SU-DHL-6 (cell line): ENCODE data around the gene CCSER2.
"Not testable (repeated sequence)": the region's sequence is repeated elsewhere in the genome, so short reads cannot be mapped to it uniquely, and the experiment has no call there.

Source experiments
- H2AFZ ChIP-seq: fragments of 200-600 bp; sonication (generic); 2 replicates; pipeline ENCODE4 v1.6.1; 2014; ENCODE audit warnings: low read depth, mild to moderate bottlenecking, moderate library complexity, mixed read lengths, antibody characterized with exemption, low read length; ENCODE audit not compliant: severe bottlenecking
- H3F3A ChIP-seq: fragments of 200-600 bp; shearing (Covaris generic); 2 replicates; pipeline ENCODE4 v1.6.0; 2016; ENCODE audit warnings: antibody characterized with exemption, mild to moderate bottlenecking; ENCODE audit not compliant: insufficient read depth
- H3K27ac ChIP-seq: fragments of 200-600 bp; sonication (generic); 2 replicates; pipeline ENCODE4 v1.5.1; 2016; ENCODE audit warnings: low read depth, mild to moderate bottlenecking, low read length, moderate library complexity, mixed read lengths
- H3K27me3 ChIP-seq: fragments of 200-600 bp; sonication (generic), shearing (Covaris generic); 2 replicates; pipeline ENCODE4 v1.6.0; 2014; ENCODE audit warnings: mild to moderate bottlenecking, low read length
- H3K36me3 ChIP-seq: fragments of 200-600 bp; sonication (generic); 2 replicates; pipeline ENCODE4 v1.6.1; 2014; ENCODE audit warnings: mild to moderate bottlenecking, low read length, mixed read lengths
- H3K4me2 ChIP-seq: fragments of 300-600, 200-600 bp; shearing (Covaris generic), sonication (generic); 2 replicates; pipeline ENCODE4 v1.6.0; 2014; ENCODE audit warnings: low read length, low read depth, mild to moderate bottlenecking; ENCODE audit not compliant: poor library complexity, severe bottlenecking
- H3K4me3 ChIP-seq: fragments of 200-600 bp; sonication (generic); 2 replicates; pipeline ENCODE4 v1.5.1; 2014; ENCODE audit warnings: antibody characterized with exemption, low read length, mild to moderate bottlenecking, mixed read lengths; ENCODE audit not compliant: insufficient read depth, poor library complexity, severe bottlenecking
- H3K79me2 ChIP-seq: fragments of 200-600 bp; sonication (generic); 2 replicates; pipeline ENCODE4 v1.6.1; 2014; ENCODE audit warnings: mild to moderate bottlenecking, low read length, moderate library complexity; ENCODE audit not compliant: insufficient read depth
- H3K9ac ChIP-seq: fragments of 200-600 bp; sonication (generic); 2 replicates; pipeline ENCODE4 v1.7.0; 2014; ENCODE audit warnings: mild to moderate bottlenecking, low read length
- H3K9me2 ChIP-seq: fragments of 200-600 bp; sonication (generic); replicated peaks from 2 replicates; pipeline ENCODE4 v1.6.1; 2014; ENCODE audit warnings: low read length; ENCODE audit not compliant: insufficient read depth
- H3K9me3 ChIP-seq: fragments of 200-600 bp; sonication (generic); 2 replicates; pipeline ENCODE4 v1.6.1; 2014; ENCODE audit warnings: low read length, mixed read lengths; ENCODE audit not compliant: insufficient read depth
- H4K20me1 ChIP-seq: fragments of 200-600 bp; sonication (generic); 2 replicates; pipeline ENCODE4 v1.6.1; 2014; ENCODE audit warnings: low read depth, mild to moderate bottlenecking, antibody characterized with exemption, low read length, moderate library complexity, mixed read lengths
- CTCF ChIP-seq: fragments of 200-600 bp; sonication (generic); IDR thresholded peaks from one replicate; pipeline ENCODE4 v1.5.1; 2017; ENCODE audit warnings: antibody characterized with exemption, mild to moderate bottlenecking, low read length, moderate library complexity; ENCODE audit not compliant: insufficient read depth, poor library complexity, severe bottlenecking
- EZH2phosphoT487 ChIP-seq: fragments of 200-600 bp; sonication (generic), shearing (Covaris generic); conservative IDR thresholded peaks from 2 replicates; pipeline ENCODE4 v1.6.1; 2018; ENCODE audit warnings: mild to moderate bottlenecking, antibody characterized with exemption, low read length, moderate library complexity, mixed read lengths

The CCSER2 gene

GRCh38 chr10:84493951-84494848 lies 165.8 kb downstream of the CCSER2 start:
- Histone ChIP-seq H3K4me2 (no peak overlapping the region), H3K4me3 (no peak overlapping the region), H3F3A (no peaks in the 10 kb centered on the region)

GRCh38 chr10:84494849-84495180 lies 166.4 kb downstream of the CCSER2 start:
- H3K4me3 ChIP-seq = no peak overlapping the region
- H3K4me2 ChIP-seq = no peak overlapping the region
- TF ChIP-seq EZH2phosphoT487 = no peak
- TF ChIP-seq CTCF = no peak
- H3K9ac ChIP-seq = no peak overlapping the region
- H4K20me1 ChIP-seq = no peaks in the 10 kb centered on the region
- H2AFZ ChIP-seq = no peak overlapping the region
- no peaks in the 10 kb centered on the region for H3K9me3 ChIP-seq
- no peak overlapping the region for H3K27ac ChIP-seq
- no peaks in the 10 kb centered on the region for H3K79me2 ChIP-seq
- no peaks in the 10 kb centered on the region for H3K36me3 ChIP-seq
- H3K27me3 ChIP-seq = no peaks in the 10 kb centered on the region
- H3K9me2 ChIP-seq = no peaks in the 10 kb centered on the region
- H3F3A ChIP-seq = no peaks in the 10 kb centered on the region

More at GRCh38 chr10:84493951-84494848, 165.8 kb downstream of the CCSER2 start:
- Histone ChIP-seq H4K20me1 (no peaks in the 10 kb centered on the region), H3K9me2 (no peaks in the 10 kb centered on the region), H3K36me3 (no peaks in the 10 kb centered on the region), H3K9ac (no peak overlapping the region), H2AFZ (no peak overlapping the region), H3K79me2 (no peaks in the 10 kb centered on the region), H3K27me3 (no peaks in the 10 kb centered on the region), H3K9me3 (no peaks in the 10 kb centered on the region), H3K27ac (no peak overlapping the region)
- TF ChIP-seq EZH2phosphoT487 (no peak), CTCF (no peak)

GRCh38 chr10:84497978-84498377 lies 169.6 kb downstream of the CCSER2 start:
- H3K4me2 ChIP-seq = no peak overlapping the region

GRCh38 chr10:84499039-84499438 lies 170.7 kb downstream of the CCSER2 start:
- H3F3A ChIP-seq = not testable (repeated sequence)

More at GRCh38 chr10:84497978-84498377, 169.6 kb downstream of the CCSER2 start:
- Histone ChIP-seq H3F3A (0 out of 2 replicates have a peak, but pooled peaks cover 3% of the 10 kb centered on the region), H2AFZ (no peak overlapping the region), H3K9me2 (no peaks in the 10 kb centered on the region), H3K36me3 (no peaks in the 10 kb centered on the region), H3K9me3 (no peaks in the 10 kb centered on the region), H4K20me1 (no peaks in the 10 kb centered on the region), H3K9ac (no peak overlapping the region), H3K27ac (no peak overlapping the region), H3K79me2 (no peaks in the 10 kb centered on the region), H3K4me3 (no peak overlapping the region), H3K27me3 (no peaks in the 10 kb centered on the region)
- TF ChIP-seq EZH2phosphoT487 (no peak), CTCF (no peak)

More at GRCh38 chr10:84499039-84499438, 170.7 kb downstream of the CCSER2 start:
- not testable (repeated sequence) for H3K9me3 ChIP-seq, H3K9me2 ChIP-seq, H3K79me2 ChIP-seq, H3K27me3 ChIP-seq, H2AFZ ChIP-seq, H4K20me1 ChIP-seq, H3K4me2 ChIP-seq, H3K4me3 ChIP-seq, H3K9ac ChIP-seq, H3K27ac ChIP-seq, H3K36me3 ChIP-seq
